Esophagus squamous epithelium (tissue), 4 donors: ENCODE measurements around the gene IL1RAPL1.

Experiments
- CTCF ChIP-seq, 6 experiments: fragments of 450-650 bp in 4 of 6; fragments of 200-600 bp in 2 of 6; sonication (generic) in 2 of 6; IDR thresholded peaks; one replicate each; pipeline ENCODE4 v1.5.1; 2016 to 2019; ENCODE audit warnings: antibody characterized with exemption in 6 of 6, mild to moderate bottlenecking in 4 of 6, moderate library complexity in 4 of 6
- POLR2A ChIP-seq, 4 donors: fragments of 450-650 bp; IDR thresholded peaks; one replicate each; pipeline ENCODE4 v1.6.1; 2017; ENCODE audit warnings: antibody characterized with exemption in 4 of 4, mild to moderate bottlenecking in 4 of 4, moderate library complexity in 3 of 4

GRCh38 chrX:29281078-29281742, 694.0 kb downstream of the IL1RAPL1 start:
- TF ChIP-seq CTCF (IDR thresholded peaks at IDR 0.05) (no peak), POLR2A (IDR thresholded peaks at IDR 0.05) (no peak)
